HG02885 (cell line): ENCODE results near the gene NPAS3.

ENCODE experiments used
- ATAC-seq: cut with Tn5 transposase; IDR thresholded peaks from one replicate; pipeline ENCODE4 v1.9.1; 2021; ENCODE audit warnings: mild to moderate bottlenecking; ENCODE audit not compliant: unreplicated experiment, poor library complexity

Gene NPAS3

GRCh38 chr14:32938719-32939253 is at the start of gene NPAS3:
TSS of gene NPAS3 (plus strand) at chr14:32938879.
- ATAC-seq = peak; percentile 41

DNA sequence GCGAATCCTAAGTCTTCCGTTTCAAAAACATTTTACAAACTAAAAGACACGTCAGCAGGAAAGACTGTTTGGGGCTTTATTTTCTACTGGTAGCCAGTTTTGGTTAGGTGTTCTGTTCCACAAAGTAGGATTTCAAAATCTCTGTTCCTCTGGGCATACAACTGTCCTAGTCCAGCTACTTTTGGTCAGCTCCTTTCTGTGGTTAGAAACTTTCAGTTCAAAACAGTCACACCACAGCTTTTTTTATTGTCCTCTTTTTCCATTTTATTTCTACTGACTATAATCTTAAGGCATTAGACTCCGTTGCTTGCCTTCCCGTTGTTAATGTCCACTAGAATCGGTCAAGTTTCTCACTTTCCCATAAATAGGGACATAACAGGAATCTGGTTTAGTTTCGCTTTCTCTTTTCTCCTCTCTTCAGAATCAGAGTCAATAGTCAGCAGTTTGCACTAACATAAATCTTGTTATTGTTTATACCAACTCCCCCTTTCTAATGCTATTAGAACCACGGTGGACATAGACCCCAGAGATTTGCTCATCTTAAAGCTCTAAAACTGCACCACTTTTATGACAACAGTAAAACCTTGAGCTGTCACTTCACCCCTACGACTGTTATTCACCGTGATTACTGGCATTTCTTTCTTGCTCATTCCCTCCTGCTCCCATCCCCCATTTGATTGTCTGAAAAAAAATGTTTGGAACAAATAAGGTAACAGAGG is 41.5 kb upstream of the NPAS3 start:
- ATAC-seq = no peak

DNA sequence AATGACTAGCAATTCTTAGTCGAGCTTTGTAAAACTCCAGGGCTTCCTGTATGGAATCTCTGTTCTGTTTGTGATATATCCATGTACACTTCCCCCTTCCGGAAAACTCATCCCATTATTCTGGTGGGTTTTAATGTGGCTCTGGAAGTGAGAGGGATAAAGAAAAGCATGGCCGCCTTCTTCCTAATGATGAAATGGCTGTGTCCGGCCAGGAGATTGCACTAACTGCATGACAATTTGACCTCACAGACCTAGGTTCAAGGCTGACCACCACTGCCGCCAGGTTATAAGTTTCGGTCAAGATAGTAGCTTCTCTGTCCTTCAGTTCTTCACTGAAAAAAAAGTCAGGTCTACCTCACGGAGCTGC is 41.0 kb upstream of the NPAS3 start:
- no peak for ATAC-seq

- ATAC-seq = no peak
Observed at GRCh38 chr14:32898876-32899275, 39.8 kb upstream of the NPAS3 start.

- ATAC-seq = no peak
Observed at GRCh38 chr14:32900547-32900946, 38.1 kb upstream of the NPAS3 start.

DNA sequence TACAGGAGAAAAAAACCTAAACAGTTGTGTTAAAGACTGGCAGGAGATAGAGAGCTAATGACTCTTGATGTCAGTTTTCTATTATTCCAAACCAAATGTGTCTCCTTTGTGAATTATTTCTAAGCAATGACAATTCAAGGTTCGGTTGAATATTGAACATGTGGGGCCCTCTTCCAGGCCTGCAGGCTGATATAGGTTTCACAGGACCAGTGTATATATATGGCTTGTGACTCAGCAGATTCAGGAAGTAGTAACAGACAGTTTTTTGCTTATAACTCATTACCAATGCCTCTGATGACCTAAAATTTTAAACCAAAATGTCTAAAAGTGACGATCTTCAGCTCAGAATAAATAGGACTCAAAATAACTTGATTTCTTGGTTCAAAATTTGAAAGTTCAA is 33.7 kb upstream of the NPAS3 start:
- no peak for ATAC-seq

- ATAC-seq = no peak
Observed at GRCh38 chr14:32906672-32907071, 32.0 kb upstream of the NPAS3 start.

GRCh38 chr14:32908196-32909084 is 30.2 kb upstream of the NPAS3 start:
- ATAC-seq = no peak

DNA sequence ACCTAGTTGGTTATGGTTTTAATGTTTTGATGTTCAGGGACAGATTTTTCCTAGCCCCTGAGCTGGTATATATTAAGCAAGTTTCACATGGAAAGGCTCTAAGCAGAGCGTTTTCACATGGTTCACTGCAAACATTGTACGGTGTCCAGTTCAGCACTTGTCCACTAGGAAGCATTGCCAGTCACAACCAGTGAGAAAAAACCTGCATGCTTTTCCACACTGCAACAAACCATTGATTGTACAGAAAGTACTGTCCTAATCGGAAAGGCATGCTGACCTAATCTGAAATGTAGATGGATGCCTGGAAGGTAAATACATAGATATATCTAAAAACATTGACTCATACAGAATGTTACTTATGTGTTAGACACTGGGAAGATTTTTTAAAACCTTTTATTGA is 25.0 kb upstream of the NPAS3 start:
- ATAC-seq = no peak

- no peak for ATAC-seq
Observed at GRCh38 chr14:32914391-32914790, 24.3 kb upstream of the NPAS3 start.

GRCh38 chr14:32920696-32921276 is 17.9 kb upstream of the NPAS3 start:
- ATAC-seq = no peak

DNA sequence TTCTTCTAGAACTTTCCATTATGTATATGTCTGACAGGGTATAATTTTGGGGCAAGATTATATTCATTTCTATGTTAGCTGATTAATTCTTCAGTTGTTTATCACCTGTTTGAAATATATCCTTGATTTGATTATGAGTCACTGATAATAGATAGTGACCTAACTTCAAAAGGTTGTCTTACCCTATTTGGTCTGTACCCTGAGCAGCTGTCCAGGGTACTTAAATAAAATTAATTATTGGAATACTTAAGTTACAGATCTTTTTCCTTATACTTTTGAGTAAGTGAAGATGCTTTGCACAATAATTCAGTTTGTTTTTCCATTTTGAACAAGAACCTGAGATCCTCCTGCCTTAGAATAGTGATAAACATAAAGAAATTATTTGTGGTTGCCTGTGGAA is 13.2 kb upstream of the NPAS3 start:
- no peak for ATAC-seq

GRCh38 chr14:32932302-32932913 is 6.3 kb upstream of the NPAS3 start:
- no peak for ATAC-seq

DNA sequence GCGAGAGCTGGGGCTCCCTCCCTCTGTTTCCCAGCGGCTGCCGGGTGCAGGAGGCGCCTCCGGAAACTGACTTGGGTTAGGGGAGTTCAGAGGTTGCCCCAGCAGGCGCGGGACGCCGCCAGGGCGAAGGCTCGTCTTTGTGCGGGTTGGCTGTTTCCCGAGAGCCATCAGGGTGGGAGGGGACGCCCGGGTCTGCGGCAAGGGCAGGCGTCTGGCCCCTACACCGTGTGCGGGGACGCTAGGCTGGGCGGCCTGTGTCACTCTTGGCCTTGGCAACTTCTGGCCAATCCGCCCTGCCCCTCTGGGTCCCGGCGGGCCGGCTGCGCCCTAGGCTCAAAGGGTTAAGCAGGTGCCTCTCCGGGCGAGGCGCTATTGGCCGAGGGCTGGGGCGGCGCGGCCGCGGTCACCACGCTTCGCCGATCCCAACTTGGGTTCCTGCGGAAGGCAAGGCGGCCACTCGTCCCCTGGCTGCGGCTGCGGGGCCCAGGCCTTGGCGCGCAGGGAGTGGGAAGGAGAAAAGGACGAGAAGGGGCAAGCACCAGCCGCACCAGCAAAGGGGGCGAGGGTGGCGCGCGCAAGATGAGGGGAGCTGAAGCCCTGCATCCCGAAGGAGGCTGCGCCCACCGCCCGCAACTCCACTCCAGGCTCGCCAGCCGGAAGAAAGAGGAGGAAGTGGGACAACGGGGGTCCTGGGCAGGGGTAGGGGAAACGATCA is 5.6 kb upstream of the NPAS3 start:
- ATAC-seq = no peak

DNA sequence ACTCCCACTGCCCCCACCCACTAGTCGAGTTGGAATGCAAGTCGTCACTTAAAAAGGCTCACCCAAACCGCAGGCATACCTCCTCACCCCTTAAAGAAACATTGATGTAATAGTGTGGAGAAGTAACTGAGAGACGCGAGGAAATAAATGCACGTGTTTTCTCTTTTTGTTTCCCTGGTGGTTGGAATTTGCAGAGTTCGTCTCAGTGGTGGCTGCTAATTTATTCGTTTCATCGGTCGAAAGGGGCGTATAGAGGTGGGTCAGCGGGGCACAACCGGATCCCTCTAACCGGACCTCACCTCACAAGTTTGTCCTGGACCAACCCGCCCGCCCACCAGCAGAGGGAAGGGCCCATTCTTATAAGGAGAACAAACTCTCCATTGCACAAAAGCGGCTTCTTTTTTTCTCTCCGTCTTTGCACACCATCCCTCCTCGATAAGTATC is 5.0 kb upstream of the NPAS3 start:
- ATAC-seq = no peak

DNA sequence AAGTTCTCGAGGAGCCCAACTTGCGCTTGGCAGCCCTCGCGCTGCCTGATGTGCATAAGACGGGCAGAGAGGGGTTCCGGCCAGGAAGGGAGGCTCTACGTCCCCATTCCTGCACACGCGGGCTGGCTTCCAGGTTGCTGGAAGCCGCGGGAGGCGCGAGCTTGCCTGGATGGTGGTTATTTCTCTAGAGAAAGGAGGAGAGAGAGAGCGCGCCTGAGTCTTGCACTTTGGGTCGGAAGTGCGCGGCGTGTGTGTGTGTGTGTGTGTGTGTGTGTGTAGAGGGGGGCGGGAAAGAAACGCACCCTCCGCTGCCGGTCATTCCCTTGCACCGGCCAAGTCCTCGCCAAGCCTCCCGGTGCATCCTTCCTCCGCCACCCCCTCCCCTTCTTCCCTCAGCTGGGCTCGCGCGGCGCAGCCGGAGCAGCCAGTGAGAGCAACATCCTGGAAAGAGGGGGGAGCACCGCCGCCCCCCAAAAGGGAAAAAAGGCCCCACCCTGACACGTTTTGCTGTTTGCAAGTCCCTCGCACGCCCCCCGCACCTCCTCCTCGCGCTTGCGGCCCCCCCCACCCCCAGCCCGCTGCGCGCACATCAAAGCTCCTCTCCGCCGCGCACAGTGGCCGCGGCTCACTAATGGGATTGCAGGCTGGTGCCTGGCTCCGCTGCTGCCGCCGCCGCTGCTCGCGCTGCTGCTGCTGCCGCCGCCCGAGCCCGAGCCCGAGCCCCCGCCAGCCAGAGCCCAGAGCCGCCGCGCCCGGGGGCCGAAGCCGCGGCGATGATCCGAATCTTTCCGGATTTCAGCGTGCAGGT is 4.4 kb upstream of the NPAS3 start:
- no peak for ATAC-seq

DNA sequence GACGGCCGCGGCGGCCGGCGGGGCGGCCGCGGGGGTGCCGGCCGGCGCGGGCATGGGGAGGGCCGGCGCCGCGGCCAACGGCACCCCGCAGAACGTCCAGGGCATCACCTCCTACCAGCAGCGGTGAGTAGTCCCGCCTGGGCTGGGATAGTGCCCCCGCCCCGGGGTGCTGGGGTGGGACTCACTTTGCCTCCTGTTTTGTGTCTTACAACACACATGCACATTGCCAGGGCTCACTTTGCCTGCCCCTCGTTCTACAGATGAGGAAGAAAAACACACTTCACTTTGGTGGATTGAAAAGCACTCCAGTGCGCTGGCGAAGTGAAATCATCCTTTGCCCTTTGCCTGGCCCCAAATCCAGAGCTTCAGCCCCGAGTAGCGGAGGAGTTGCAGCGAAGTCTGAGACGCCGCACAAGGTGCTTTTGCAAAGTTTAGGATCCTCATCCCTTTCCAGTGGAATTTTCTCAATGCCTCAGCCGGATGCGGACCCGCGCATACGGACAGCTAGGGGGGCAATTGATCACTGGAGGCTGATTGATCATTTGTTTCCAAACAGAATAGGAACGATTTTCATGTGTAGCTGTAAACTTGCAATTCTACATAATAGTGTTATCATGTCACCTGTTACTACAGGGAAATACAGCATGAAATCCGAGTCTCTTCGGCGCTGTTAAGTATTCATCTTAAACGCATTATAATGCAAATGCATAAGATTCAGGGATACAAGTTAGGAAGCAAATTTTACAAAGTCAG is 3.6 kb upstream of the NPAS3 start:
- ATAC-seq = no peak

GRCh38 chr14:32939254-32940065 is 781 bp downstream of the NPAS3 start:
- ATAC-seq = peak; percentile 48
